ENCODE measurements around the gene ILKAP.
"Not testable (repeated sequence)": the region's sequence is repeated elsewhere in the genome, so short reads cannot be mapped to it uniquely, and the experiment has no call there.

ILKAP gene

GRCh38 chr2:238187618-238188548 lies 15.6 kb downstream of the ILKAP start:
- DNase-seq: no peak

- no peak for DNase-seq
These were observed 19.7 kb downstream of the ILKAP start for GRCh38 chr2:238183821-238184220.

GRCh38 chr2:238182362-238182761 lies 21.1 kb downstream of the ILKAP start:
- DNase-seq: no peak

- no peak for DNase-seq
These were observed 22.9 kb downstream of the ILKAP start for GRCh38 chr2:238180554-238180953.

- no peak for DNase-seq
These were observed 26.9 kb downstream of the ILKAP start for GRCh38 chr2:238176613-238177012.

GRCh38 chr2:238174701-238175100 lies 28.8 kb downstream of the ILKAP start:
- DNase-seq: no peak

GRCh38 chr2:238174291-238174690 lies 29.2 kb downstream of the ILKAP start:
- DNase-seq: no peak

GRCh38 chr2:238173692-238174091 lies 29.8 kb downstream of the ILKAP start:
- DNase-seq: no peak

- DNase-seq: no peak
These were observed 31.1 kb downstream of the ILKAP start for GRCh38 chr2:238172439-238172838.

- no peak for DNase-seq
These were observed 31.8 kb downstream of the ILKAP start for GRCh38 chr2:238171575-238172187.

- DNase-seq: not testable (repeated sequence)
These were observed 32.4 kb downstream of the ILKAP start for GRCh38 chr2:238171072-238171431.

GRCh38 chr2:238170386-238171071 lies 33.0 kb downstream of the ILKAP start:
- no peak for DNase-seq

- no peak for DNase-seq
These were observed 33.7 kb downstream of the ILKAP start for GRCh38 chr2:238169708-238170251.

- no peak for DNase-seq
These were observed 34.3 kb downstream of the ILKAP start for GRCh38 chr2:238169048-238169707.

GRCh38 chr2:238168196-238169047 lies 35.1 kb downstream of the ILKAP start:
- no peak for DNase-seq

- no peak for DNase-seq
These were observed 35.7 kb downstream of the ILKAP start for GRCh38 chr2:238167761-238168160.

GRCh38 chr2:238167344-238167715 lies 36.2 kb downstream of the ILKAP start:
- no peak for DNase-seq

GRCh38 chr2:238166391-238167343 lies 36.8 kb downstream of the ILKAP start:
- no peak for DNase-seq

- DNase-seq: no peak
These were observed 38.1 kb downstream of the ILKAP start for GRCh38 chr2:238165288-238165921.

- DNase-seq: no peak
These were observed 38.6 kb downstream of the ILKAP start for GRCh38 chr2:238164906-238165287.

All from activated CD4-positive, alpha-beta T cell treated with anti-CD3 and anti-CD28 coated beads for 48 hours (primary cell).